Dedifferentiated amniotic fluid mesenchymal stem cell (primary cell): ENCODE measurements around the gene ASB2.

Experiments used
- DNase-seq: peaks from one replicate; pipeline ENCODE4 v3.0.0-alpha.2; 2016; ENCODE audit errors: extremely low spot score

The ASB2 gene

GRCh38 chr14:93981316-93982229, 5.2 kb upstream of the ASB2 start:
- DNase-seq, result no peak

- no peak for DNase-seq
These were observed 4.3 kb upstream of the ASB2 start for GRCh38 chr14:93980456-93981201.

GRCh38 chr14:93978735-93979134, 2.4 kb upstream of the ASB2 start:
- DNase-seq, result no peak

GRCh38 chr14:93977790-93978581, 1.6 kb upstream of the ASB2 start:
- DNase-seq, result no peak

- no peak for DNase-seq
These were observed 801 bp upstream of the ASB2 start for GRCh38 chr14:93977171-93977570.

GRCh38 chr14:93975791-93976476, 436 bp downstream of the ASB2 start:
- DNase-seq, result no peak

- no peak for DNase-seq
These were observed 1.5 kb downstream of the ASB2 start for GRCh38 chr14:93974833-93975232.

- no peak for DNase-seq
These were observed 2.1 kb downstream of the ASB2 start for GRCh38 chr14:93974299-93974698.

GRCh38 chr14:93973607-93974006, 2.8 kb downstream of the ASB2 start:
- DNase-seq, result no peak

- DNase-seq, result no peak
These were observed 3.7 kb downstream of the ASB2 start for GRCh38 chr14:93972618-93973205.

- no peak for DNase-seq
These were observed 4.7 kb downstream of the ASB2 start for GRCh38 chr14:93971635-93972027.

- DNase-seq, result no peak
These were observed 5.3 kb downstream of the ASB2 start for GRCh38 chr14:93970965-93971634.

GRCh38 chr14:93970585-93970964, 5.8 kb downstream of the ASB2 start:
- DNase-seq, result no peak

GRCh38 chr14:93969082-93969828, 7.1 kb downstream of the ASB2 start:
- DNase-seq, result no peak

- no peak for DNase-seq
These were observed 8.6 kb downstream of the ASB2 start for GRCh38 chr14:93967637-93968250.

- DNase-seq, result no peak
These were observed 10.4 kb downstream of the ASB2 start for GRCh38 chr14:93965946-93966474.

- DNase-seq, result peak; percentile 85
These were observed 11.0 kb downstream of the ASB2 start for GRCh38 chr14:93965287-93965821.

GRCh38 chr14:93964820-93965286, 11.5 kb downstream of the ASB2 start:
- DNase-seq, result no peak

- DNase-seq, result no peak
These were observed 12.1 kb downstream of the ASB2 start for GRCh38 chr14:93964281-93964680.
